Prostate gland (tissue), 2 donors: Measurements from ENCODE around the gene KBTBD13.

Experiments
- POLR2AphosphoS5 ChIP-seq: sonication (generic); formaldehyde crosslinking; IDR thresholded peaks from one replicate; pipeline ENCODE4 v1.6.1; 2017; ENCODE audit warnings: antibody characterized with exemption
- TF ChIP-seq, protein P1 (sequence below), 4 experiments: fragments of 200-600 bp in 2 of 4; fragments of 450-650 bp in 2 of 4; sonication (generic) in 2 of 4; IDR thresholded peaks; 1 replicate in 3 of 4; 2 replicates in 1 of 4; pipeline ENCODE4 v1.5.1; 2016 to 2019; ENCODE audit warnings: antibody characterized with exemption in 4 of 4, mild to moderate bottlenecking in 2 of 4, moderate library complexity in 2 of 4

DNA sequence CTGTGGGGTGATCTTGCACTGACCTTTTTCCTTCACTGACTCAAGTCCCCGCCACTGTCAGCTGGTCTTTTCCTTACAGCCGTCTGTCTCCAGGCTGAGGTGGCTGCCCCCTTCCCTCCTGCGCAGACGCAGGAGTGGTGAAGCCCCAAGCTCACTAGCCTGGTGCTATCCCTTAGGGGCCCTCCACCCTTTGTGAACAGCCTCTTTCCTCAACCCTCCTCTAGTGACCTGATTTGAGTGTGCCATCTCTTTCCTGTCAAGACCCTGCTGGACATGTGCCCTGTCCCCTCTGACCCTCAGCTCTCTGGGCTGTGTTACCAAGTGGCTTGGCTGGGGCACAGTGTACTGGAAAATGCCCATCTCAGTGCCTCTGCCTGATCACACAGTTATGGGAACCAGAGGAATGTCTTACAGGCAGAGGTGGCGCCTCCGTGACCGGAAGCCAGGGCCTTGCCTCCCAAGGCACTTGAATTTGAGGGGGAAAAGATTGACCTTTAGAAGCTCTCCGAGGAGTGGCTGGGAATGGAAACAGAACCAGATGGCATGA lies 8.7 kb downstream of the KBTBD13 start:
- TF ChIP-seq, protein P1, sequence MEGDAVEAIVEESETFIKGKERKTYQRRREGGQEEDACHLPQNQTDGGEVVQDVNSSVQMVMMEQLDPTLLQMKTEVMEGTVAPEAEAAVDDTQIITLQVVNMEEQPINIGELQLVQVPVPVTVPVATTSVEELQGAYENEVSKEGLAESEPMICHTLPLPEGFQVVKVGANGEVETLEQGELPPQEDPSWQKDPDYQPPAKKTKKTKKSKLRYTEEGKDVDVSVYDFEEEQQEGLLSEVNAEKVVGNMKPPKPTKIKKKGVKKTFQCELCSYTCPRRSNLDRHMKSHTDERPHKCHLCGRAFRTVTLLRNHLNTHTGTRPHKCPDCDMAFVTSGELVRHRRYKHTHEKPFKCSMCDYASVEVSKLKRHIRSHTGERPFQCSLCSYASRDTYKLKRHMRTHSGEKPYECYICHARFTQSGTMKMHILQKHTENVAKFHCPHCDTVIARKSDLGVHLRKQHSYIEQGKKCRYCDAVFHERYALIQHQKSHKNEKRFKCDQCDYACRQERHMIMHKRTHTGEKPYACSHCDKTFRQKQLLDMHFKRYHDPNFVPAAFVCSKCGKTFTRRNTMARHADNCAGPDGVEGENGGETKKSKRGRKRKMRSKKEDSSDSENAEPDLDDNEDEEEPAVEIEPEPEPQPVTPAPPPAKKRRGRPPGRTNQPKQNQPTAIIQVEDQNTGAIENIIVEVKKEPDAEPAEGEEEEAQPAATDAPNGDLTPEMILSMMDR (IDR thresholded peaks at IDR 0.05): no peak
- TF ChIP-seq POLR2AphosphoS5: no peak
